ENCODE measurements around the gene RLN1. TPM values are rescaled to one million over a fixed set of nuclear protein-coding genes. Genes with fewer than 3 reads are reported as not detected.
"Not testable (repeated sequence)": the region's sequence is repeated elsewhere in the genome, so short reads cannot be mapped to it uniquely, and the experiment has no call there.

The RLN1 gene
- total RNA-seq, 1 donor from 2014 or later = 0.32 TPM

GRCh38 chr9:5326893-5327548 is 12.7 kb downstream of the RLN1 start:
- intact Hi-C loops (cut with DNase I) = no loop called here
- no peak for DNase-seq (ENCODE audit: low spot score)

- DNase-seq (ENCODE audit: low spot score) = no peak
- intact Hi-C loops (cut with DNase I) = no loop called here
Measured at GRCh38 chr9:5326187-5326586, 13.5 kb downstream of the RLN1 start.

- DNase-seq (ENCODE audit: low spot score); intact Hi-C loops (cut with DNase I): not testable (repeated sequence)
Measured at GRCh38 chr9:5321601-5322000, 18.1 kb downstream of the RLN1 start.

- intact Hi-C loops (cut with DNase I) = no loop called here
Measured at GRCh38 chr9:5321058-5321457, 18.6 kb downstream of the RLN1 start.

GRCh38 chr9:5316406-5316805 is 23.3 kb downstream of the RLN1 start:
- intact Hi-C loops (cut with DNase I); DNase-seq (ENCODE audit: low spot score): not testable (repeated sequence)

More at GRCh38 chr9:5321058-5321457, 18.6 kb downstream of the RLN1 start:
- DNase-seq (ENCODE audit: low spot score) = no peak

- intact Hi-C loops (cut with DNase I) = no loop called here
Measured at GRCh38 chr9:5315187-5315923, 24.3 kb downstream of the RLN1 start.

GRCh38 chr9:5310851-5311250 is 28.8 kb downstream of the RLN1 start:
- DNase-seq (ENCODE audit: low spot score) = no peak
- intact Hi-C loops (cut with DNase I) = no loop called here

More at GRCh38 chr9:5315187-5315923, 24.3 kb downstream of the RLN1 start:
- no peak for DNase-seq (ENCODE audit: low spot score)

- intact Hi-C loops (cut with DNase I) = no loop called here
Measured at GRCh38 chr9:5305741-5306140, 33.9 kb downstream of the RLN1 start.

GRCh38 chr9:5303840-5304795 is 35.6 kb downstream of the RLN1 start, which contains the start of gene RLN2:
TSS of gene RLN2 (minus strand) at chr9:5304716. CDS start at chr9:5304580, 136 bp downstream.
- DNase-seq (ENCODE audit: low spot score); intact Hi-C loops (cut with DNase I): not testable (repeated sequence)

More at GRCh38 chr9:5305741-5306140, 33.9 kb downstream of the RLN1 start:
- no peak for DNase-seq (ENCODE audit: low spot score)

- DNase-seq (ENCODE audit: low spot score) = no peak
- intact Hi-C loops (cut with DNase I) = no loop called here
Measured at GRCh38 chr9:5301544-5301943, 38.1 kb downstream of the RLN1 start.

GRCh38 chr9:5292141-5292540 is 47.5 kb downstream of the RLN1 start:
- intact Hi-C loops (cut with DNase I) = no loop called here

GRCh38 chr9:5288591-5288990 is 51.1 kb downstream of the RLN1 start:
- intact Hi-C loops (cut with DNase I) = no loop called here
- no peak for DNase-seq (ENCODE audit: low spot score)

More at GRCh38 chr9:5292141-5292540, 47.5 kb downstream of the RLN1 start:
- no peak for DNase-seq (ENCODE audit: low spot score)

- no peak for DNase-seq (ENCODE audit: low spot score)
- intact Hi-C loops (cut with DNase I) = no loop called here
Measured at GRCh38 chr9:5286262-5286661, 53.4 kb downstream of the RLN1 start.

Other genes with a start within 250 kb of the RLN1 start
- gene INSL6, start 154.2 kb downstream of the RLN1 start, total RNA-seq = not detected
- gene INSL4, start 108.5 kb downstream of the RLN1 start, total RNA-seq = not detected
- 0.35 TPM for gene RLN2, start 35.2 kb downstream of the RLN1 start, total RNA-seq
- gene PLGRKT, start 98.0 kb upstream of the RLN1 start, total RNA-seq = 28.9 TPM
- 17.9 TPM for gene CD274, start 110.7 kb upstream of the RLN1 start, total RNA-seq
- gene PDCD1LG2, start 170.7 kb upstream of the RLN1 start, total RNA-seq = 0.48 TPM